ENCODE measurements around the gene ZDHHC14.

The ZDHHC14 gene

DNA sequence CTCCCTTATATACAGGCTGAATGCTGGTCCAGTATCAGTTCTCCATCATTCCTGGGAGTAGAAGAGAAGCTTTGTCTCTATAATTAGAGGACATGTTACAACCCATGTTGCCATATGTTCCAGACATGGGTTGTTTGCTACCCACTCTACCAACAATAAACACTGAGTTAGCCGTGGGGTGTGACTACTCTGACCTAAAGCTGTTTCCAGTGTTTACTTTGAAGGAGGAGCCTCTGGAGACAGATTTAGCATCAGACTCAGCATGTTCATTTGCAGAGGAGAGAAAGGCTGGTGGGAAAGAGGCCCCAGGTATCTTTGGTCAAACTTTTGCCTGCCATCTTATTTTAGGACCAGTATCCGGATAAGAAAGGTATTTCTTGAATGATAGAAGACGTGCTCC is 284.2 kb downstream of the ZDHHC14 start:
- no peak for DNase-seq (ENCODE audit: low read depth in 3 of 3)

DNA sequence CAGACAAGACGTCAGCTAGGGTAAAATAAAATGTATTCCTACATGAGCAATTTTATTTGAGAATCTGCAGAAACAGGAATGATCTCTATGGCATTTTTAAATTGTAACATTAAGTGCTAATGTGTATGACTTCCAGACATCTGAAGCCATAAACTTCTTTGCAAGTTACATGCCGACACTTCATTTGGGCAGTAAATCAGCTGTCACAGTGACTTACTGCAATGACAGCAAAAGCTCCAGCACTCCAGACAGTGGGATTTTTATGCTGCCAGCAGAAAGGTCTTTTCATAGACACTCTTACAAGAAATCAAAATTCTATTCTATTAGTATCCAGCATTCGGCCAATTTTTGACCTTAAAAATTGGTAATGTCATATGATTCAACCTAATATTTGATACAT is 285.7 kb downstream of the ZDHHC14 start:
- no peak for DNase-seq (ENCODE audit: low read depth in 3 of 3)

DNA sequence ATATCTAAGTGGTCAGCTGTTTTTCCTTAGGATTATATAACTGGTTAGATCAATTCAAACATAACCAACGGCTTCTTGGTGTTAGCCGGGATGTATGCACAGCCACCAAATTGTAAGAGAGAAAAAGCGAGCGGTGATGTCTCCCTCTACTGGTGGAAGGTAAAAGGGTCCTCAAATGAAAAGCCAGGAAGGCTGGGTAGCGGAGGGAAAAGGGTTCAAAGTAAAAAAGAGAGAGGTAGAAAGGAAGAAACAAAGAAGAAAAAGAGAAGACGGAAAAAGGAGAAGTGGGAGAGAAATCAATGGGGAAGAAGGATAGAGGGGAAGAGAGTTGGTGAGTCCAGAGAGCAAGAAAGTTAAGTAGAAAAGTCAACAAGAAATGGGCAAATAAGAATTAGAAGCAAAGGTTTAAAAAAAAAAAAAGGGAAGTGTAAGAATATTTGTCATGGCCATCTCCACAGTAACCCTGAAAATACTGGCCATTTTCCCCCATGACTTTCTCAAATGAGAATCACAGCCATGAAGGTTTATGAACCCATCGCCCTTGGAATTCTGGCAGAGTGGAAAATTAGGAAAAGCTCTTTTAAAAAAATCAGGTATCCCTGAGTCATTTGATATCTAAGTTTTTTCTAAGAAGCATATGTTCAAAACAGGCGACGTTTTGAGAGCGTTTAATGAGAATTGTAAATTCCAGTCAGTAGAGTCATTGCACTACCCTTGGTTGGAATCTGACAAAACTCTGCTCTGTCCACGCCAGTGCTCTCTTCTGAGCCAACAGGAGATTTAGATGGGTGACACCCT is 286.4 kb downstream of the ZDHHC14 start:
- DNase-seq (ENCODE audit: low read depth in 3 of 3) = peak; percentile 29 to 38 (median 38)

DNA sequence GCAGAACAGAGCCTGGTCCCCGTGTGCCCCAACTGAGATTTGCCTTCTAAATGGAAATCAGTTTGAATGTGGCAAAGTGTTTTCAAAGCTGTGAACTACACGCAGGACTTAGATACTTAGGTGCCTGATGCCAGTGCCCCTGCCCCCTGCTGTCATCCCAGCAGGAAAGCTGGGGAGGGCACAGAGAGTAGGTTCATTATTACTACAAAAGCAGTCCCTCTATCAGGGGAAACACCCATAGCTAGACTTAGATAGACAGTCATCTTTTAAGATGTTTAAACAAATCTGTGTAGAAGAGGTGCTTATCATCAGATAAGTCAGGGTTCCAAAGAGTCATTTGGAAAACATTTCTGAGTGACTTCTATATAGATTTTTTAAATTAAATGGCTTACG is 287.0 kb downstream of the ZDHHC14 start:
- no peak for DNase-seq (ENCODE audit: low read depth in 3 of 3)

DNA sequence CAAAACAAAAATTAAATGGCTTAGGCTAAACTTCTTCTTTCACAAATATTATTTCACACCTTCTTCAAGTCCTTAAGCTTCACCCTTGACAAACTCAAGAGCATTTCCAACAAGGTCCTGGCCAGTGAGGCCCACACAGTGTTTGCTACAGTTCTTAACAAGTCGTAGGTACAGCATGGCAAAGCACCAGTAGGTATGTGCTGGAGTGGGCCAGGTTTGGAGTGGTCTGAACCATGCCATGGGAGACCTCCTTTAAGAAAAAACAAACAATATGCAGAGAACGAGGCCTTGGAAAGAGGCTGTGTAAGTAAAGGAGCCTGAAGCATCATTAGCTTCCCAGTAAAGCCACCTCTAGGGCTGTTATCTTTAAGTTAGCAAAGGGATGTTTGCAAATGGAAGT is 287.7 kb downstream of the ZDHHC14 start:
- DNase-seq (ENCODE audit: low read depth in 3 of 3) = no peak

DNA sequence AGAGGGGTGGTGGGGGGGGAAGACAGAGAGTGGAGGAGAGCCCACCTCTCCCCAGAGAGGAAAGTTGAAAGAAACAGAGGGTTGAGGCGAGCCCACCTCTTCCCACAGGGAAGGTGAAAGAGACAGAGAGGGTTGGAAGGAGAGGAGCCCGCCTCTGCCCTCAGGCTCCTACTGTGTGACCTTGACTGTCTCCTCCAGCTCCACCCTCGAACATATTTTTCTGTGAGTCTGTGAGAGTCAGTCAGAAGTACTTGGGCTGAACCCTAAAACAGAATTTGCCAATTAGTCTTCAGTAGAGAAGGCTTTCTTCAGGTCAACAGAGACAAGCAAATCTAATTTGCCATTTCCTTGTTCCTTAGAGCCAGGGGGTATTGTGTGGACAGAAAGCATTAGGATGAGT is 288.3 kb downstream of the ZDHHC14 start:
- DNase-seq (ENCODE audit: low read depth in 3 of 3) = no peak

DNA sequence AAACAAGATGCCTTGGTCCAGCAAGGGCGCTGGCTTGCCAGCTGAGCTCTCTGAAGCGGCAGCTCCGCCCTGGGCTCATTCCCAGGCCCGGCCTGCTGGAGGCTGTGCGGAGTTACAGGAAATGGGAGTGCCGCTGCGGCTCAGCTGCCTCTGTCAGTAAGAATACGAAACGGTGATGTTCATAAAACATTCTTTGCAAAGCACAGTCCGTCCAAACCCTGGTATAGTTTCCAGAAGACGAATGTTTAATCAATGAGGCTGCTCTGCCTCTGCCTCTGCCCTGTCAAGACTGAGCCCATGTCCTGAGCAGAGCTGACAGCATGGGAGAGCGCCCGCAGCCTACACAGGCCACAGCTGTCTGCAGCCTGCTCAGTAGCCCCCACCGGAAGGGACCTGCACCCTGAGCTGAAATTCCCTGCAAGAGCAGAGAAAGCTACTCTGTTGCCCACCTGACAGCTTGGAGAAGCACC is 288.8 kb downstream of the ZDHHC14 start:
- peak in 1 of 3 experiments; percentile 16 for DNase-seq (ENCODE audit: low read depth in 3 of 3)

DNA sequence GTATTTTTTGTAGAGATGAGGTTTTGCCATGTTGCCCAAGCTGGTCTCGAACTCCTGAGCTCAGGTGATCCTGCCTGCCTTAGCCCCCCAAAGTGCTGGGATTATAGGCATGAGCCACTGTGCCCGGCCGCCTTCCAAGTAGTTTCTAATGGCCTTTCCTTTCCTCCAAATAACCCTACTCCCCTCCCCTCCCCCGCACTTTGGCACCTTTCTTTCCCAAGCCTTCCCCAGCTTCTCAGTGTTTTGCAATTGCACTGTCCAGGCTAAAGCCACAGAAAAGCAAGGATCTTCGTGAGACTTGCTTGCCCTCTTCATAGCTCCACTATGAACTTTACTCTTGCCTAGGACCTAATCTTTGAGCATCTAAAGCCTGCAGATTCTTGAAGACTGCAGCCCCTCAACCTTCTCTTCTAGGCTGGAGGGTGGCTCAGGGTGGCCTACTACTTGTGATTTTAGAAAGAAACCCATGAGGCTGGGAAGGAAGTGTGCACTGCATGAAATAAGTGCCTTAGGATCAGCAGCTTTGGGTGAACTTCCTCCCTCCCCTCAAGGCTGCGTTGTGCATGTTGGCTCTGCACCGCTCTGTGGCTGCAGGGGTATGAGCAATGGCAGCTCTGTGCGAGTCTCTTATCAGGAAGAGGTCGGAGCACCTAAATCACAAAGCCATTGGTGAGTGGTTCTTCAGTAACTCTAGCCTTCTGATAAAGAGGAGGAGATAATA is 289.6 kb downstream of the ZDHHC14 start:
- no peak for DNase-seq (ENCODE audit: low read depth in 3 of 3)

DNA sequence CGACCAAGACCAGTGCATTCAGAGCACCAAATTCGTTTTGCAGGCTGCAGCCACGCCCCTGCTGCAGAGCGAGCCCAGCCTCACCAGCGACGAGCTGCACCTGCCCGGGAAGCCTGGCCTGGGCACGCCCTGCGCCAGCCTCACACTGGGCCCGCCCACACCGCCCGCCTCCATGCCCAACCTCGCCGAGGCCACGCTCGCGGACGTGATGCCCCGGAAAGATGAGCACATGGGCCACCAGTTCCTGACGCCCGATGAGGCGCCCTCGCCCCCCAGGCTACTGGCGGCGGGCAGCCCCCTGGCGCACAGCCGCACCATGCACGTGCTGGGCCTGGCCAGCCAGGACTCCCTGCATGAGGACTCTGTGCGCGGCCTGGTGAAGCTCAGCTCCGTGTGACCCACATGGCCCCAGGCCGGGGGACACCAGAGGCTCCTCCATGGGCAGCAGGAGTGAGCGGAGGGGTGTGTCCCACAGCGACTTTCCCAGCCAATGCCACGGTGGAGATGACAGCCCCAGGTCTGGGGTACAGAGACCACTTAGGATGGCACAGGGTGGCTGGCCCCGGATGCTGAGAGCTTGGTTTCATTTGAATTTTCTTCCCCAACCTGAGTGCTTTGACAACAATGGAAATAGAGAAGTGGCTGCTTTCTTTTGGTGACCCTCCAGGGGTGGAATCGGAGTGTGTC is 291.9 kb downstream of the ZDHHC14 start:
- no peak for DNase-seq (ENCODE audit: low read depth in 3 of 3)

DNA sequence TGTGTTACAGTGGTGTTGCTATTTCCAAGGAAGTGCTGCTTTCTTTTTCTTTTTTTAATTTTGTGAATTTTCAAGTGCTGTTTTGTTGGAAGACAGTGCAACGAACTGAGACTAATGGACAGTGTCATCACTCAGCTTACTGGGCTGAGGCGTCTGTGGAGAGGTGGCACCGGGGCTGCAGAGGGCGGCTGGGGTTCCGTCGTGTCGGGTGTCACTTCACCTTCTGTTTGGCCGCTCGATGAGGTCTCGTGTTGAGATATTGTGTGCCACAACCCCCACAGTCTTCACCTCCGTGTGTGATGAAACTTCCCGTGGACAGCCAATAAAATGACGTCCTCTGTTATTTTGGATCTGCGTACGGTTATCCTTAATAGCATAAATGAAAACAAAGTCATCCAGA is 292.6 kb downstream of the ZDHHC14 start:
- DNase-seq (ENCODE audit: low read depth in 3 of 3) = no peak

DNA sequence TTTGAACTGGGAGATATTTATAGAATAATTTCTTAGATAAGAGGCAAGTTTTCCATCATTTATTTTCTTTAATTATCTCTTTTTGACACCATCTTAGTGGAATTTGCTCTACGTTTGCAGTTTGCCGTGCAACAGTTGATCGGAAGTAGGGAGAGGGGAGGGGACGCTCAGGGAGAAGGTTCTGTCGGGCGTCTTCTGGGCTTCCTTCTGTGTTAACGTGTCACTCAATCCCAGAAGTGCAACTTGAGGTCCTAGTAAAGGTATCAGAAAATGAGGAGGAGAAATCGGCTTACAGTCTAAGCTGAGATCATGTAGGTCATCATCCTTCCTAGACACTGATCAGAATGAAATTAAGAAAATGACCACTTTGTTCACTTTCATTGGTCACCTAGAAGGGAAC is 293.1 kb downstream of the ZDHHC14 start:
- DNase-seq (ENCODE audit: low read depth in 3 of 3) = no peak

DNA sequence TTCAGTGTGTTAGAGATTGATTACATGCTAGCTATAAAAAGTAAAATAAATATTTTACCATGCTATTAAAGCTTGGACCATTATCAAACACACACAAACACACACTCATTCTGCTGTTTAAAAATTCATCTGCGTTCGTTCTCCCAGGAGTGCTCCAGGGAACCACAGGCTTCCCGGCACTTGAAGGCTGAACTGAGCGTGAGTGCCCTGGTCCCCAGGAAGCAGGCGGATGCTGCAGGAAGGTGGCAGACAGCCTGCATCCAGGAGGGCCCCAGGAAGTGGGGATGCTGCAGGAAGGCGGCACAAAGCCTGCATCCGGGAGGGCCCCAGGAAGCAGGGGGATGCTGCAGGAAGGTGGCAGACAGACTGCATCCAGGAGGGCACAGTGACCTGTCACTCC is 294.8 kb downstream of the ZDHHC14 start:
- DNase-seq (ENCODE audit: low read depth in 3 of 3) = no peak

DNA sequence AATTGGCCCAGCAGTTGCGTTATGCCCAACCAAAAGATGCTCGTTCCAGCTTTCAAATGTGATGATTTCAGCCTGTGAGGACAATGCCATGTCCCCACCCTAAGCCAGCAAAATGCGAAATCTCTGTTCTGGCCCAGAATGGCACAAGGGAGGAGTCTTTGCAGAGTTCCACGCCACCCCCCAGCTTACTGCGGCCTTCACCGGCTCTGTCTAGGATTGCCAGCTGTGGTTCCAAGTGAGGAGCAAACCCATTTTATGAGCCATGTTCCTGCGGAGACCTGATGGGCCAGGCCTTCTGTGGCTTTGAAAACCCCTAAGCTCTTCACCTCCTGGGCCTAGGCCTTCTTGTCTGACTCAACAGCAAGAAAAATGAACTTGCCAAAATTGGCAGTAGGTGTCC is 295.3 kb downstream of the ZDHHC14 start:
- no peak for DNase-seq (ENCODE audit: low read depth in 3 of 3)

DNA sequence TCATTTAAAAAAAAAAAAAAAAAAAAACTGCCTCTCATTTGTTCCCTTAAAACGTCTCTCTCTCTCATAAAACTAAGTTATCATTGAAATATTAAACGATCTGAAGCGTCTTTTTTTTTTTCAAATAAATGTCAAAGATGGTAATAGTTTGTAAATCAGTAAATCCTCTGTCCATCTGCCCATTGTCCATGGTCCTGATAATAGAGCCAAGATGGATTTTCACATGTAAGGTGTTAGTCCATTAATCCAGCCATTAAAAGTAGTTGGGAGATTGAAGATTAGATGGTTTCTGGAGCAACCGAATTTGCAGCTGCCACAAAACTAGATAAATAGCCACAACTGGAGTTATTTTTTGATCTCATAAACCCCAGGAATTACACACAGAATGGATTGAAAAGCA is 296.2 kb downstream of the ZDHHC14 start:
- no peak for DNase-seq (ENCODE audit: low read depth in 3 of 3)

DNA sequence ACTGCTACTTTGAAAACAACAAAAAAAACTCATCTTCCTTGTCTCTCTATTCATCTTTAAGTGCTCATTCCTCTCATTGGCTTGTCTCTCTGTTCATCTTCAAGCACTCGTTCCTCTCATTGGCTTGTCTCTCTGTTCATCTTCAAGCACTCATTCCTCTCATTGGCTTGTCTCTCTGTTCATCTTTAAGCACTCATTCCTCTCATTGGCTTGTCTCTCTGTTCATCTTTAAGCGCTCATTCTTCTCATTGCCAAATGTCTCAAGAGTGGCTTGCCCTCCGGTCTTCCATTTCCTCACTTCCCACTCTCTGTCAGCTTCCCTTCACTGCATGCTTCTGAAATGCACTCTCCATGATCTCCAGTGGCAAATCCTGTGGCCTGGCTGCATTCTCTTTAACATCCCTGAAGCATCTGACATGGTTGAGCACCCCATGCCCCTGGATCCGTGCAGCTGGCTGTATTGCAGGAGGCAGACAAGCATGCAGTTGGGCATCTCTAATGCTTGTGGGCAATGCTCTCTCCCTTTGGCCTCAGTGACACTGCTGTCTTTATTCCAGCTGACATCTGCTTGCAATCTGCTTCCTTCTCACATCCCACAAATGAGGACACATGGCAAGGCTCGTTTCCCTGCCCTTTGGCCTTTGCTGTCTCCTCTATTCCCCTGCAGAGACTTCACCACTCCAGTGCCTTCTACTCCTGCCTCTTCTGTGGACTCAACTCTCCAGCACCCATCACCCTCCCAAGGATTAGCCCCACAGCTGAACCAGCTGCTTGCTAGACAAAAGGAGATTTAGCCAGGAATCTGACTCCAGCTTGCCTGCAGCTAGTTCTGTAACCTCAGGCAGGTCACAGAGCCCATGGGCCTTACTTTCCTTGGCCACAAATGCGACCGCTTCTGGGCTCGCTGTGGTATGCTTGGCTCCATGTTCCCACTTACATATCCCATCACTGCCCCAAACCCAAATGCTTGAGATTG is 298.9 kb downstream of the ZDHHC14 start:
- no peak for DNase-seq (ENCODE audit: low read depth in 3 of 3)

DNA sequence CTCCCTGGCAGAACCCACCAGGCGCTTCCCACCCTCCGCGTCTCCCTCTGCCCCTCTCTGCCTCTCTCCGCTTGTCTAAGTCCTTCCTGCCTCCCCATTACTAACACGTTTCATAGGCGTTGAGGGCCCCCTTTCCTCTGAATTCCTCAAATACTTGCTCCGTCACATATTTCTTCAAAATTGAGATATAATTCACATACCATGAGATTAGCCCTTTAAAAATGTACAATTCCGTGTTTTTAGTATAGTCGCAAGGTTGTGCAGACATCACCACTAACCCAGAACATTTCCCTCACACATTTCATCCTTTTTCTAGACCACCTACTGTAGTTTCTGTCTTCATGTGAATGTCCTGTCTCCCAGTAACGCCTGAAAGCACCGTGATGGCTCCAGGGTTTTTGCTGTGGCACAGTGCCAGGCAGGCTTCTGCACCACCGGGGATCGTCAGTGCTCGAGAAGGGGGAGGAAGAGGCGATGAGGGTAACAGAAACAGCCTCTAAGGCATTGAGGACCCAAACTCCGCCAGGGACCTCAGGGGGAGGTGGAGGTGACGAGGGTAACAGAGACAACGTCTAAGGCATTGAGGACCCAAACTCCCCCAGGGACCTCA is 300.2 kb downstream of the ZDHHC14 start:
- no peak for DNase-seq (ENCODE audit: low read depth in 3 of 3)

DNA sequence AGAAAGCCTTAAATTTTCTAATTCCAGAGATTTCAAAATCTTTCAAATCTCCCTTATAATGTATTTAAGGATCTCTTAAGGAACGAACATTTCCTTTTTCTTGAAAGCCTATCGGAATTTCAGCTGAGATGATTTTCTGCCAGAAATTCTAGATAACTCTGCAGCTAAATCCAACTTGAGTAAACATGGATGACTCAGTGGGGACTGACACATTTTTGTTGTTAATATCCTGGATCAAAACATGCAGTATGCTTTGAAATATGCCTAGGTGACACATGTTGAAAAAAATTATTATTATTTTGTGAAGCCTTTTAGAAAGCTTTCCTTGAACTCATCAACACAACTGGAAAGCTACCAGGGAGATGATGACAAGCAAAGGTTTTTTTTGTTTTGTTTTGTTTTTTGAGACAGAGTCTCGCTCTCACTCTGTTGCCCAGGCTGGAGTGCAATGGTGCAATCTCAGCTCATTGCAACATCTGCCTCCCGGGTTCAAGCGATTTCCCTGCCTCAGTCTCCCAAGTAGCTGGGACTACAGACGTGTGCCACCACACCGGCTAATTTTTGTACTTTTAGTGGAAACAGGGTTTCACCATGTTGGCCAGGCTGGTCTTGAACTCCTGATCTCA is 302.0 kb downstream of the ZDHHC14 start:
- DNase-seq (ENCODE audit: low read depth in 3 of 3) = no peak

DNA sequence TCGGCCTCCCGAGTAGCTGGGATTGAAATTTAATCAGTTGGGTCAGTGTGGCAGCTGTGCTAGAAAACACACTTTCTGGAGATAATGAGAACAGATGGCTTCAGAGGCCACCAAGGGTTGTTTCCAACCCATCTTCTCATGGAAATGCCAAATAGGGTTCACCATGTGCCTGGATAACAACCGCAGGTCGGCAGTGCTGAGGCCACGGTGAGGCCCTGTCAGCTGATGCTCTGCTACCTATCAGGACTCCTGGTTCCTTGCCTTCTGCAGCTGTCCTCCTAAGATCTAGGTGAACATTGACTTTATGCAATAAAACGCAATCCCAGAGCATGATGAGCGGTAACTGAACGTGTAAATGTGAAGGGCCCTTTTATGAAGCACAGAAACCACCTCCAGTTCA is 302.7 kb downstream of the ZDHHC14 start:
- no peak for DNase-seq (ENCODE audit: low read depth in 3 of 3)

DNA sequence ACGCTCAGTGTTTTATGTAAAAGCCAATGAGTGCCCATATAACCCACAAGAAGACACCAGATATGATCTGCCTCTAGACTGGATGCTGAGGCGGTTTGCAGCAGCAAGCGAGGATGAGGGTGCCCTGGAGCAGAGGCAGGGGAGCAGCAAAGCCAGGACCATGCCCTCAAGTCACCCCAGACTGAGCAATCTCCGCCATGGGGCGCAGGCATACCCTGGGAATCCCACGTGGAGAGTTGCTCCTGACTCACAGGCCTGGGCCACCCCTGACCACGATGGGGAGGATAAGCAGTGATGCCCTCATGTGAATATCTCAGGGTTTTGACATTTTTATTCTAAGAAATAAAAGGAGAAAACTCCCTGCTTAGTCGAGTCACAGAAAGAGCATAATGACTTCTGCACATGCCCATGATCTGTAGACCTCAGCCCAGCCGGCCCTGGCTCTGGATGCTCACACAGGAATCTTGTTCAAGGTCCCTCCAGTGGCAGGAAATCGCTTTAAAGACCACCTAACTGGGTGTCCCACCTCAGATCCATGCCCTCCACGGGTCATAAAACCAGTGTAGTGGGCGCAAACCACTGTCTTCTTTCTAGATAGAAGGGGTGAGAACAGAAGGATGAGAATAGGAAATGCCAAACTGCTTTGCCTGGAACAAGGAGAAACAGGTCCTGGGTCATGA is 303.8 kb downstream of the ZDHHC14 start:
- DNase-seq (ENCODE audit: low read depth in 3 of 3) = no peak

All from stimulated activated CD4-positive, alpha-beta T cell treated with anti-CD3 and anti-CD28 coated beads, TNF-alpha, amount 100 ng/mL, for 24 hours (primary cell).